GM12874 (cell line): ENCODE measurements around the gene MCTP1.

Experiments
- CTCF ChIP-seq: IDR thresholded peaks from 2 replicates; pipeline ENCODE4 v1.5.1; 2011; ENCODE audit warnings: low read depth, mild to moderate bottlenecking, control low read depth, low read length, moderate library complexity; ENCODE audit not compliant: insufficient read depth

The MCTP1 gene

DNA sequence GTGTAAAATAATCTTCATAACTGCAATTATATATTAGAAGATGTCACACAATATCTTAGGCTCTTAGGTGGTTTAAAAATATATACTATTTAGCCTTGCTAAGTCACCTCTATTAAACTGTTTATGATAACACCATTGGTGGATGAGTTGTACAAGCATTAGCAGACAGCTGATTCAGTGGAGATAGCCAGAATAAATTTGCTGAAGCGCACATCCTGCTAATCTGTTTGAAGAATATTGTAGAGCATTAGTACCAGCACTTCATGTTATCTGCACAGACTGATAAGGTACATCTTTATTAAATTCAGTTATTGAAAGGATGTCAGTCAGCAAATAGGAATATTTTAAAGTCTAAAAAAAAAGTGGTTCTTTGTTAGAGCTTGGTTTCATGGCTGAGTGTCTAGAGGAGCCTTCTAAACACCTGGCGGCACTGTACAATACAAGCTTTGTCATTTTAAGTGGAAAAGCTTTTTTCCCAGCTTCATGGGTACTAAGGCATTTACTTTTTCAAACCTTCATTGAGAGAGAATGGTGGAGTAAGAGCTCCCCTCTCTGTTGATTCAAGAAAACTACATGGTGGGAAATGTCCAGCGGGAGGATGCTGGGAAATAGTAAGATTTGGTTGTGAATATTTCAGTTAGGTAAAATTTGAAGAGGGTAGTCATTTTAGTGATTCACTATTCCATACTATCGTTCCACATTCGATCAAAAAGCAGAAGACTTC, 391.3 kb downstream of the MCTP1 start:
- TF ChIP-seq CTCF = no peak

GRCh38 chr5:94891972-94892371, 392.9 kb downstream of the MCTP1 start:
- TF ChIP-seq CTCF = no peak

DNA sequence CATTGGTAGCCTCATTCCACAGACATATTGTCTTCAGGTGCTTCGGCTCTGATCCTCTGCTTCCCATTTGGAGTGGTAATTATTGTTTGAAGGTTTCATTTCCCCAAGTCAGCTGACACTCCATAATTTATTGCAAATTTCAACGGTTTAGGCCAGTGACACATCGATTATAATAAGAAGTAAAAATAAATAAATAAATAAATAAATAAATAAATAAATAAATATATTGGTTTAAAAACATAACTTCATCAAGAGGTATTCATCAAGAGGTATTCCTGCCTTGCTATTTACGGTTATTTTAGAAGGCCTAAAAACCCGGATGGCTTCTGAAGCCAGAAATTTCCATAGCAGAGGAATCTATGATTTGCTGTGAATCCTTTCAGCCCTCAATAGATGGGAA, 393.3 kb downstream of the MCTP1 start:
- no peak for TF ChIP-seq CTCF

- TF ChIP-seq CTCF = no peak
These were observed 394.0 kb downstream of the MCTP1 start for GRCh38 chr5:94890907-94891306.

DNA sequence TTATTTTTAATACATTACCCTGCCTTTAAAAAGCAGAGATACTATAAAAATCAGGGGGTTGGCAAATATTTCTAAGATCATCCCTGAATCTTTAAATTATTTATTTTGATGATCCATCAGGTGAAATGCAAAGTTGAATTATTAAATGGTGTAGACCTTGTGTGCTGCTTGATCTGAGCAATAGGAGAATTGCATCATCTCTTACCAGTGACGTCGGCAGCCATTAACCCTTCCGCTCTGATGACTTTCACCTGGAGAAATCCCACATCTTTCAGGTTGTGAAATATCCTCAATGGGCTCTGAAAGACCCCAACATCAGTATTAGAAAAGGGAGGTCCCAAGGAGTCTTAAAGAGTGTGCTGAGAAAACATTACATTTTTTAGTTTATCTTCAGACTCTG, 396.2 kb downstream of the MCTP1 start:
- TF ChIP-seq CTCF = no peak

- no peak for TF ChIP-seq CTCF
These were observed 399.0 kb downstream of the MCTP1 start for GRCh38 chr5:94885931-94886330.

- no peak for TF ChIP-seq CTCF
These were observed 400.6 kb downstream of the MCTP1 start for GRCh38 chr5:94884311-94884710.

- no peak for TF ChIP-seq CTCF
These were observed 412.4 kb downstream of the MCTP1 start for GRCh38 chr5:94872526-94872925.
